Liver (tissue), 3 donors: ENCODE data around the gene ARID5B.

Experiments
- CTCF ChIP-seq: fragments of 150-350 bp; IDR thresholded peaks from 2 replicates; pipeline ENCODE4 v1.5.1; 2017; ENCODE audit warnings: improper control_type of control experiment, low read depth, low read length; ENCODE audit not compliant: missing input control
- FOXA1 ChIP-seq: IDR thresholded peaks from 2 replicates; pipeline ENCODE4 v1.6.1; 2016; ENCODE audit warnings: antibody characterized with exemption
- JUND ChIP-seq, 2 donors: IDR thresholded peaks; 2 replicates each; pipeline ENCODE4 v1.6.1; 2016; ENCODE audit warnings: antibody characterized with exemption in 2 of 2
- RAD21 ChIP-seq, 2 donors: IDR thresholded peaks; 2 replicates each; pipeline ENCODE4 v1.6.1; 2016; ENCODE audit warnings: antibody characterized with exemption in 2 of 2, mild to moderate bottlenecking in 2 of 2
- REST ChIP-seq: IDR thresholded peaks from 2 replicates; pipeline ENCODE4 v1.6.1; 2016; ENCODE audit warnings: antibody characterized with exemption, mild to moderate bottlenecking
- TAF1 ChIP-seq: conservative IDR thresholded peaks from 2 replicates; pipeline ENCODE4 v1.6.1; 2016; ENCODE audit warnings: antibody characterized with exemption, mild to moderate bottlenecking
- YY1 ChIP-seq: IDR thresholded peaks from 2 replicates; pipeline ENCODE4 v1.6.1; 2016; ENCODE audit warnings: antibody characterized with exemption, mild to moderate bottlenecking
- donor health status: healthy.
- donor health status: healthy.

GRCh38 chr10:61950449-61951143, 49.1 kb downstream of the ARID5B start:
- peak in 1 of 2 donors; percentile 17 for TF ChIP-seq JUND (IDR thresholded peaks at IDR 0.05)
- TF ChIP-seq CTCF = no peak
- peak; percentile 51 for TF ChIP-seq FOXA1
- no peak for TF ChIP-seq REST
- TF ChIP-seq RAD21 (IDR thresholded peaks at IDR 0.05) = peak in 1 of 2 donors; percentile 33
- no peak for TF ChIP-seq TAF1
- TF ChIP-seq YY1 = no peak
